Thyroid gland (tissue), 4 donors: ENCODE measurements around the gene ITGA1. TPM values are rescaled to one million over a fixed set of nuclear protein-coding genes. Genes with fewer than 3 reads are reported as not detected.
"Not testable (repeated sequence)": the region's sequence is repeated elsewhere in the genome, so short reads cannot be mapped to it uniquely, and the experiment has no call there.

Experiments
- DNase-seq, 2 donors: peaks; one replicate each; pipeline ENCODE4 v3.0.0-alpha.2; 2019
- H3K27ac ChIP-seq, 3 donors: fragments of 200-600 bp; sonication (generic); 1 replicate in 2 of 3; 2 replicates in 1 of 3; pipeline ENCODE4 v1.5.1; 2016 to 2019; ENCODE audit warnings: mild to moderate bottlenecking in 1 of 3, moderate library complexity in 1 of 3
- H3K27me3 ChIP-seq: fragments of 200-600 bp; sonication (generic); one replicate; pipeline ENCODE4 v1.5.1; 2019
- H3K36me3 ChIP-seq, 2 donors: fragments of 200-600 bp; sonication (generic); one replicate each; pipeline ENCODE4 v1.5.1; 2016 to 2019
- H3K4me1 ChIP-seq, 2 donors: fragments of 200-600 bp; sonication (generic); one replicate each; pipeline ENCODE4 v1.5.1; 2017 to 2019
- H3K4me3 ChIP-seq, 3 donors: fragments of 200-600 bp; sonication (generic); replicated peaks in 1 of 3; 1 replicate in 2 of 3; 2 replicates in 1 of 3; pipeline ENCODE4 v1.5.1; 2016; ENCODE audit warnings: mild to moderate bottlenecking in 1 of 3
- H3K9me3 ChIP-seq: fragments of 200-600 bp; sonication (generic); one replicate; pipeline ENCODE4 v1.5.1; 2017
- POLR2A ChIP-seq, 2 donors: fragments of 450-650 bp; IDR thresholded peaks; one replicate each; pipeline ENCODE4 v1.6.1; 2017; ENCODE audit warnings: antibody characterized with exemption in 2 of 2, mild to moderate bottlenecking in 2 of 2, moderate library complexity in 1 of 2
- WGBS, 2 donors: methylation state at CpG; one replicate each; pipeline ENCODE4 v1.1.5; 2017; 5-methylcytosine and 5-hydroxymethylcytosine counted together
- intact Hi-C: fragments of 100-400 bp; cut with DNase I; formaldehyde crosslinking; loops from one replicate; pipeline ENCODE4 v1.15.1; 2023
- total RNA-seq, 4 donors: library from RNA; depleted of rRNA; stranded (reverse); fragments of >200 nt; gene quantifications; one replicate each; pipeline ENCODE4 v1.2.3, GENCODE V29; 2016
- TF ChIP-seq, protein P1 (sequence below), 6 experiments: fragments of 200-600 bp in 3 of 6; fragments of 450-650 bp in 3 of 6; sonication (generic) in 3 of 6; IDR thresholded peaks; one replicate each; pipeline ENCODE4 v1.5.1; 2016 to 2019; ENCODE audit warnings: antibody characterized with exemption in 6 of 6, mild to moderate bottlenecking in 2 of 6, inconsistent platforms in 1 of 6, moderate library complexity in 1 of 6

The ITGA1 gene
- total RNA-seq, 4 donors from 2014 or later: 38.7 to 85.9 (median 52.6) TPM

DNA sequence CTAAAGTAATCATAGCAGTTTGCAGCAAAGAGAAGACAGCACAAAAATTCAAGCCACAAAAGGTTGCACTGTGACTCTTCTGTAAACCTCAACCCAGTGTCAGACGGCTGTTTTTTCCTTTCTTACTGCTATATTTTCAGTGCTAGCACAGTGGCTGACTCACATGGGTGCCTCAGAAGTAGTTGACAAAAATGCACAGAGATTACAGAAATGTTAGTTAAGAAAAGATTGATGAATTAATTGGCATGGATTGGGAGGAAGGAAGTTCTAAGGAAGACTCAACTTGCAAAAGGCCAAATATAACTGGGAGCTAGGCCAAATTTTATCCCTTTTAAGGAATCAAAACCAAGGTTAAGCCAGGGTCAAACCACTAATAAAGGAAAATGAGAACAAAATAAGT lies 43.7 kb upstream of the ITGA1 start:
- Histone ChIP-seq H3K27me3 (no peaks in the 10 kb centered on the region), H3K4me1 (peaks cover 0 to 3% of the 10 kb centered on the region in 2 donors), H3K4me3 (no peak overlapping the region), H3K9me3 (no peaks in the 10 kb centered on the region), H3K27ac (peak overlapping the region in 1 of 3 donors; percentile 36), H3K36me3 (no peaks in the 10 kb centered on the region)
- TF ChIP-seq, protein P1, sequence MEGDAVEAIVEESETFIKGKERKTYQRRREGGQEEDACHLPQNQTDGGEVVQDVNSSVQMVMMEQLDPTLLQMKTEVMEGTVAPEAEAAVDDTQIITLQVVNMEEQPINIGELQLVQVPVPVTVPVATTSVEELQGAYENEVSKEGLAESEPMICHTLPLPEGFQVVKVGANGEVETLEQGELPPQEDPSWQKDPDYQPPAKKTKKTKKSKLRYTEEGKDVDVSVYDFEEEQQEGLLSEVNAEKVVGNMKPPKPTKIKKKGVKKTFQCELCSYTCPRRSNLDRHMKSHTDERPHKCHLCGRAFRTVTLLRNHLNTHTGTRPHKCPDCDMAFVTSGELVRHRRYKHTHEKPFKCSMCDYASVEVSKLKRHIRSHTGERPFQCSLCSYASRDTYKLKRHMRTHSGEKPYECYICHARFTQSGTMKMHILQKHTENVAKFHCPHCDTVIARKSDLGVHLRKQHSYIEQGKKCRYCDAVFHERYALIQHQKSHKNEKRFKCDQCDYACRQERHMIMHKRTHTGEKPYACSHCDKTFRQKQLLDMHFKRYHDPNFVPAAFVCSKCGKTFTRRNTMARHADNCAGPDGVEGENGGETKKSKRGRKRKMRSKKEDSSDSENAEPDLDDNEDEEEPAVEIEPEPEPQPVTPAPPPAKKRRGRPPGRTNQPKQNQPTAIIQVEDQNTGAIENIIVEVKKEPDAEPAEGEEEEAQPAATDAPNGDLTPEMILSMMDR (IDR thresholded peaks at IDR 0.05): no peak
- no peak for TF ChIP-seq POLR2A (IDR thresholded peaks at IDR 0.05)
- no peak for DNase-seq
- whole genome bisulfite sequencing, 2 donors: 30 to 44% methylated on average over 1 of the region's 1 CpG
- intact Hi-C loops: no loop called here

GRCh38 chr5:52744867-52745458 lies 42.8 kb upstream of the ITGA1 start:
- DNase-seq, intact Hi-C loops, H3K27me3 ChIP-seq, H3K4me1 ChIP-seq, H3K4me3 ChIP-seq, H3K36me3 ChIP-seq, H3K9me3 ChIP-seq: not testable (repeated sequence)
- WGBS, 2 donors: 93 to 100% methylated on average over 2 of the region's 2 CpGs
- peak overlapping the region in 1 of 3 donors; percentile 20 for H3K27ac ChIP-seq

GRCh38 chr5:52746539-52746938 lies 41.2 kb upstream of the ITGA1 start:
- Histone ChIP-seq H3K27me3 (no peaks in the 10 kb centered on the region), H3K4me1 (peaks cover 0 to 3% of the 10 kb centered on the region in 2 donors), H3K9me3 (no peaks in the 10 kb centered on the region), H3K4me3 (no peak overlapping the region), H3K36me3 (no peaks in the 10 kb centered on the region), H3K27ac (no peak overlapping the region)
- WGBS, 2 donors: 46 to 58% methylated on average over 2 of the region's 2 CpGs
- no peak for DNase-seq
- TF ChIP-seq, protein P1 (IDR thresholded peaks at IDR 0.05): no peak
- TF ChIP-seq POLR2A (IDR thresholded peaks at IDR 0.05): no peak
- intact Hi-C loops: no loop called here

GRCh38 chr5:52748590-52748989 lies 39.1 kb upstream of the ITGA1 start:
- peaks cover 0 to 3% of the 10 kb centered on the region in 2 donors for H3K4me1 ChIP-seq

DNA sequence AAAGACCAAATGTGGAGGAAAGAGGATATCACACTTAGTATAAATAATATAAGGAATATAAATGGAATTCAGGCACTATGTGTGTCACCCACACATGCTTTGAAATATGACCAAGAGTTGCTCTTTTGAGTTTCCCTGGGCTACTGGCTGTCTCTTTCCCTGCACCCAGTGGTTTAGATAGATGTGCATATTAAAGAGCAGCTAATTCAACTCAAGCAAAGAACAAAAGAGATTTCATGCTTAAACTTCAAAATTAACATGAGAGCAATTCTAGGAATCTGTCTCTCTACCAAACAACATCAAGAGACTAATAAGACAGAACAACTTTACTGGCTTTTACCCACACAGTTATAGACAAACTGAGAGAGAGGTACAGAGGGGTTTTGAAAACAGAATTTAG lies 38.0 kb upstream of the ITGA1 start:
- no peaks in the 10 kb centered on the region for H3K4me1 ChIP-seq
- no peak overlapping the region for H3K4me3 ChIP-seq
- H3K27me3 ChIP-seq: no peaks in the 10 kb centered on the region
- no peak overlapping the region for H3K27ac ChIP-seq
- intact Hi-C loops: no loop called here
- no peak for DNase-seq
- H3K9me3 ChIP-seq: no peaks in the 10 kb centered on the region
- no peak for TF ChIP-seq POLR2A (IDR thresholded peaks at IDR 0.05)
- TF ChIP-seq, protein P1 (IDR thresholded peaks at IDR 0.05): no peak
- no peaks in the 10 kb centered on the region for H3K36me3 ChIP-seq

More at GRCh38 chr5:52748590-52748989, 39.1 kb upstream of the ITGA1 start:
- no peak overlapping the region for H3K27ac ChIP-seq
- H3K36me3 ChIP-seq: no peaks in the 10 kb centered on the region
- H3K4me3 ChIP-seq: no peak overlapping the region
- DNase-seq: no peak
- no peaks in the 10 kb centered on the region for H3K9me3 ChIP-seq
- WGBS, 2 donors: 32 to 50% methylated on average over 1 of the region's 1 CpG
- H3K27me3 ChIP-seq: no peaks in the 10 kb centered on the region
- TF ChIP-seq, protein P1 (IDR thresholded peaks at IDR 0.05): no peak
- TF ChIP-seq POLR2A (IDR thresholded peaks at IDR 0.05): no peak
- intact Hi-C loops: no loop called here
